Stimulated activated CD4-positive, alpha-beta T cell treated with anti-CD3 and anti-CD28 coated beads, Interleukin-12 subunit alpha, Interleukin-12 subunit beta, amount 100 ng/mL, for 24 hours (primary cell): ENCODE results near the gene IL1RAP.
"Not testable (repeated sequence)": the region's sequence is repeated elsewhere in the genome, so short reads cannot be mapped to it uniquely, and the experiment has no call there.

ENCODE experiments used
- DNase-seq, 2 experiments: peaks; one replicate each; pipeline ENCODE4 v3.0.0-alpha.2; 2020; ENCODE audit warnings: low read depth in 2 of 2

The IL1RAP gene

DNA sequence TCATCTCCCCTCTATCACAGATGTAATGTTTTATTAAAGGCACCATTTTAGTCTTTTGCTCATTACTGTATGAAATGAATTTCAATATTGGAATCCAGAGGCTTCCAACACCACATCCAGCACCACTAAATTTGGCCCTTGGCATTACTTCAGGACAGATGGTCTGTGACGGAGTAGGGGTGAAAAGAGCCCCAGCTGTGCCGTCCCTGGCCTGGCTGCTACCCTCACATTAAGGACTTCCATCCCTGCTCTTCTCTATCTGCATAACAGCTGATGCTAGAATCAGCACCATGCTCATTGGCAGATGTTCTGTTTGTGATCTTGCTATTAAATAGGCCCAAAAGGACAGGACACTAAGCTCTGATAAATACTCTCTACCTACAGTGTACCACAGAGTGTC, 152.9 kb downstream of the IL1RAP start:
- DNase-seq = no peak

DNA sequence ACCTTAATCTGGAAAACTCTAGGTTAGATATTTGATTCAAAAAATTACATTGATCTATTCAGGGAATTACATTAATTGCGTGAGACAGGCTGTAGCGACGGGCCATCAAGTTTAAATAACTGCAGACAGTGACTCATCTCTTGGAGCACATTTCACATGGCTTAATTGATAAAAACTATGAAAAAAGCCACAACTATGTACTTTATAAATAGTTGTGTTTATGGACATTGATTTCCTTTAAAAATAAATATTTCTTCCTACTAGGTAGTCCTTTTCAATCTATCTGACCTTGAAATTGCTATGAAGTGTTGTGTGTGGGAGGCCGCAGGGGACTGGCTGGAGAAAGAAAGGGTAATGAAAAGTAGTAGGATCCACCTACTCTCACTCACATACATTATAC, 157.8 kb downstream of the IL1RAP start:
- DNase-seq = no peak

DNA sequence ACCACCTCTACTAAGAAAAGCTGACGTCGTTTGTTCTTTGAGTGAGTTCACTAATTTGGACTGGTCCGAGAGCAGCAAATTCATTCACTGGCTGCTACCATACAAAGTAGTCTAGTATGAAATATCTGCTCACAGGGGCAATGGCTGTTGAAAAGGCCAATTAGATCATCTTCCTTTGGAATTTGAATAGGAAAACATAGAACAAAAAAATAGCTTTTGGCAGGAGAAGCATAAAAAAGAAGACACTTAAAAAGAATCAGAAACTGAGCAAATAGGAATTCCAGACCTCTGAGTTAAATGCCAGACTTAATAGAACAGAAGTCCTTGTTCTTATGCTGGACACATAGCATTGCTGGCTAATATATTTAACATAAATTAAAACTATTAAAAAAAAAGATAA, 159.3 kb downstream of the IL1RAP start:
- no peak for DNase-seq

- DNase-seq = no peak
Observed at GRCh38 chr3:190676481-190676880, 162.6 kb downstream of the IL1RAP start.

GRCh38 chr3:190677001-190677400, 163.1 kb downstream of the IL1RAP start:
- no peak for DNase-seq

- DNase-seq = not testable (repeated sequence)
Observed at GRCh38 chr3:190677868-190678267, 164.0 kb downstream of the IL1RAP start.

DNA sequence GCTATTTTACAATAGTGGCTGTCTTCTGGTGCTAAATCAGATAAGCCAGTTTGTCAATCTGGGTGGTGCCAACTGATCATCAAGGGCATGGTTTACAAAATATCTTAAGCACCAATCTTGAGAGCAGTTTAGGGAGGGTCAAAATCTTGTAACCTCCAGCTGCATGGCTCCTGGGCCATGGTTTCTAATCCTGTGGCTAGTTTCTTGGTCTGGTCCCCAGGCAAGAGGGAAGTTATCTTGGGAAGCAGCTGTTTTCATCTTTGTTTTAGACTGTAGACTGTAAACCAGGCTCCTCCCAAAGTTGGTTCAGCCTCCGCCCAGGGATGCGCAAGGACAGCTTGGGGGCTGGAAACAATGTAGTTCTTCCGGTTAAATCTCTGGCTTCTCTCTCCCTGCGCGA, 166.8 kb downstream of the IL1RAP start:
- DNase-seq = no peak

DNA sequence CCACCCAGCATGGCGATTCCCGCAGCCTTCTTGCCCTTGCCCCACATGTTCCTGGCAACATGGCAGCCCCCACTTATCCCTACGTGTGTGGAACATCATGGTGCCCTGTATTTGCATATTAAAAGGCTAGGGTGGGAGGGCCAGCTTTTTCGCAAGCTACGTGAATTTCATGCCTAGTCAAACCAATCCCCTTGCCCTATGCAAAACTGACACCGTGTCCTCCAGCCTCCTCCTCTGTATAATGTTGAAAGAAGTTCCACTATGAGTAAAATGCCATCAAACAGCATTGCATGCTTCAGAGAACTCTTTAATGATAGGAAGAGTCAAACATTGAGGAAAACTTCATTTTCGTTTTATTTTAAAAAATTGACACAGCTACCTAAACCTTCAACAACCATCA, 170.9 kb downstream of the IL1RAP start:
- no peak for DNase-seq

DNA sequence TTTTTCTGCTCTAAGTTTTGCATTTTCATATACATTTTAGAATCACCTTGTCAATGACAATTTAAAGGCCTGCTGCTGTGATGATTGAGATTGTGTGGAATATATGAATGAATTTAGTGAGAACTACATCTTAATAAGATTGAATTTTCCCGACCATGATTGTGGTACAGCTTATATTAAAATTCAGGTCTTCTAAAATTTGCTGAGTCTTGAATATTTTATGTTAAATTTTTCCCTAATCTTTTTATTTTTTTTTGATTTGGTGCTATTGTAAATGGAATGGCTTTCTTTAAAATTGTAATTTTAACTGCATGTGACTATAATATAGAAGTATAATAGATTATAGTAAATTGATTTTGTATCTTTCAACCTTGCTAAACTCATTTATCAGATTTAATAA, 172.1 kb downstream of the IL1RAP start:
- no peak for DNase-seq

DNA sequence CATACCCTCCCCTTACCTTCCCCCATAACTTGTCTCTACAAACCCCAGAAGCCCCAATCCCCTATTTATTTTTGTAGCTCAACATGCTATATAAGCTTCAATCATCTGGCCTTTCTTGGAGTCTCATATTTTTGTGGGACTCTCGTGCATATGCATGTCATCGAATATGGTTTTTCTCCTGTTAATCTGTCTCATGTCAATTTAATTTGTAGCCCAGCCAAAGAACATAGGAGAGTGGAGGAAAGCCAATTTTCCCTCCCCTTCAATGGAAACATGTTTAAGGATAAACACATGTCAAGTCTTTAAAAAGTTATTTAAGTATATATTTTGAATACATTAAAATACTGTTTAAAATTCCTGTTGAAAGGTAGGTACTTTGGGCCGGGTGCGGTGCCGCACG, 176.4 kb downstream of the IL1RAP start:
- no peak for DNase-seq

GRCh38 chr3:190692256-190692655, 178.4 kb downstream of the IL1RAP start:
- DNase-seq = no peak

GRCh38 chr3:190694335-190695001, 180.6 kb downstream of the IL1RAP start:
- no peak for DNase-seq

DNA sequence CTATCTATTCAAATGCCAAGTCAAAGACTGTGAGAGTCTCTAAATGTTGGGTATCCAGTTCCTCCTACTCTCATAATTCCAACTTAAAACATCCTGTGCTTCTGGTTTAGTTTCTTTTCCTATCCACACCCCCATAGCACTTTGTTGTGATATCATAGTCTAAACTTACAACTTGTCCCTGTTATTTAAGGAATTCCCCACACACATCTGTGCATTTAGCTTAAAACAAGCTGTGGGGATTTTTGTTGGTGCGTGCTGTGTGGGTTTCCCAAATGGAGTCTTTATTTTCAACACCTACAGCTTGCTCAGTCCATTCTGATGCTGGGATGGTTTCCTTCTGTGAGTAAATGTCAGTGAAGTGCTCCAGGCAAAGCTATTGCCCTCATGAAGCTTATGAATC, 181.3 kb downstream of the IL1RAP start:
- no peak for DNase-seq

- no peak for DNase-seq
Observed at GRCh38 chr3:190695994-190696393, 182.1 kb downstream of the IL1RAP start.

DNA sequence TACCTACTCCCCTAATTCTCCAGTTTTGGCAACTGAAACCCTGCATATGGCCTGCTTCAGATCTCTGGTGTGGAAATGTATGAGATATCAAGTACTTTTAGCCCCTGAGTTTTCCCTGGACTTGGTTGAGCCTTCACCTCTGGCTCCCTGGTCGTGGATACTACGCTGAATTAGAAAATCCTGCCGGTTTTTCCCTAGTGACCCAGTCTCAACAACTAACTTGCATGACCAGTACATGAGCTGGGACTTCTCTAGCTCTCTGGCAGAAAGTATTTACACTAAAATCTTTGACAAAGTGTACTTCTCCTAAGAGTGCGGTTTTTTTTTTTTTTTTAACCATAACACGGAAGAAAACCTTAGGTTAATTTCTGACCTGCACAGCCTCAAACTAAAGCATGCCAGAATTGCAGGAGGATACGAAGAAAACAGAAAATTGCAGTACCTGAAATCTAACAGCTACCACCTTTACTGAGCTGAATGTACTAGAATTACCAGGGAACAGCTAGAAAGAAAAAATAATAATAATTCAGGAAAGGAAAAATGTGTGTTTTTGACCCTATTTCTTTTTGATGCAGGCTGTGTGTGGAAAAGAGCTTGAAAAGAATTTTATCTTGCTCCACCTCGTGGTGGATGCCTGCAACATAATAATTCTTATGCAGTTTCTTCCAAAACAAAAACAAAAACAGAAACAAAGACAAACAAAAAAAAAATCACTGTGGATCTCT, 183.1 kb downstream of the IL1RAP start:
- DNase-seq = no peak

DNA sequence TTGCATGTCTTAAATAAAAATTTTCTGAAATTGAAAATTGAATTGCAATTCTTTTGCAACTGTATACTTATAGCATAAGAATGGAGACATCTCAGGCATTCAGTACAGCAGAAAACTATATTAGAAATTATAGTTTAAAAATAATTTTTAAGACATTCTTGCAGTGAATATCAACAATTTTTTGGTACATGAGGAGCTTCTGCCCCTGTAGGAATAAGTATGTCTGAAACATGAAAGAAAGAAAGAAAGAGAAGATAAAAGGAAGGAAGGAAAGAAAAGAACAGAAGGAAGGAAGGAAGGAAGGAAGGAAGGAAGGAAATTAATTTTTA, 183.6 kb downstream of the IL1RAP start:
- no peak for DNase-seq

DNA sequence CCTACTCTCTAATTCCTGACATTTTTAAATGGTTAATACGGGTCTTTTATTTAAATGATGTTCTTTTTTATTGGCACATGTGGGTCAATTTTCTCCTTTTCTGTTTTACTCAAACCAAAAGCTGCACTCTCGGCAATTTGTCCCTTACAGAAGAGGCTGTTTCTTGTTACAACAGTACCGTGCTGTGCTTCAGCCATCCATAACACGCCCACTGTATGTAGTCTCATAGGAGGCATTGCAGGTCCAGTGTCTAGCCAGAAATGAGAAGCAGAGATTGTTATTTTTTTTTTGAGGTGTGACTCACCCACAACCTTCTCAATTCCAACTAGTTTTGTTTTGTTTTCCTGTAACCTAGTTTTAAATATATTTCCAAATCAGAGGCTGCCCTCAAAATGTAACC, 184.0 kb downstream of the IL1RAP start:
- DNase-seq = no peak

DNA sequence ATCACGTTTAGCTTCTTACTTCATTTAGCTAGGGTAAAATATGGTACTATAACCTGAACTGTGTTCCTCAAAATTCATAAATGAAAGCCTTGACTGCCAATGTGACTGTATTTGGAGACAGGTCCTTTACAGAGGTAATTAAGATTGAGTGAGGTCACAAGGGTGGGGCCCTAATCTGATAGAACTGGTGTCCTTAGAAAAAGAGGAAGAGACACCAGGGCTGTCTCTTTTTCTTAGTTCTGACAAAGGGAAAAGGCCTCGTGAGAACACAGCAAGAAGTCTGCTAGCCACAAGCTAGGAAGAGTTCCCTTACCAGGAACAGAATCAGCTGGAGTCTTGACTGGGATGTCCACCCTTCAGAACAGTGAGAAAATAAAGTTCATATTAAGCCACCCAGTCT, 185.9 kb downstream of the IL1RAP start:
- DNase-seq = no peak

DNA sequence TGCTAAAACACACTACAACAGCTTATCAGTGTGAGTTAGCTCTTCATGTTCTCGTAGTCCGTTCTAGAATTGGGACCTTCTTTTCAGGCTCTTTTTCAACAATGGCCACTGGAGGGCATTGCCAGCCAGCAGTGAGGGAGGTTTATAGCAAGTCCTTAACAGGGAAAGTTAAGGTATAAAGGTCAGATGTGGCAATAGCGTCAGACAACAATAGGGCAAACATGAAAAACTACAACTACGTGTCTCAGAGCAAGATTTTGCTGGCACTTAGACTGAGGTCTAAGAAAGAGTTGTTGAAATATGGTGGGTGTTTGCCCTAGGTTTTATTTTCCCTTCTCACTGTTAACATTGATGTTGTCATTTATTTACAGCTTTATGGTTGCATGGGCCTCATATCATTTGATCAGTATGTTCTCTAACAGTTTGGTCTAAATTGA, 187.2 kb downstream of the IL1RAP start:
- no peak for DNase-seq

- no peak for DNase-seq
Observed at GRCh38 chr3:190706582-190706981, 192.7 kb downstream of the IL1RAP start.
